Cardiac fibroblast (primary cell): ENCODE results near the gene CDH13.

Experiments
- DNase-seq, 2 donors: peaks; one replicate each; pipeline versions ENCODE4 v3.0.0 to v3.0.0-alpha.2; 2010; ENCODE audit warnings: low read depth in 2 of 2
- H3K4me3 ChIP-seq, 2 donors: replicated peaks in 1 of 2; 1 replicate in 1 of 2; 2 replicates in 1 of 2; pipeline ENCODE4 v1.5.1; 2011; ENCODE audit warnings: low read depth in 2 of 2, low read length in 2 of 2, mild to moderate bottlenecking in 2 of 2, moderate library complexity in 1 of 2
- CTCF ChIP-seq: IDR thresholded peaks from one replicate; pipeline ENCODE4 v1.5.1; 2011; ENCODE audit warnings: low read depth, mild to moderate bottlenecking, low read length, inconsistent platforms

The CDH13 gene

GRCh38 chr16:83619381-83620150, 992.8 kb downstream of the CDH13 start:
- no peak overlapping the region for H3K4me3 ChIP-seq
- TF ChIP-seq CTCF: no peak
- no peak for DNase-seq

GRCh38 chr16:83622010-83622409, 995.2 kb downstream of the CDH13 start:
- no peak for TF ChIP-seq CTCF
- no peak overlapping the region for H3K4me3 ChIP-seq
- DNase-seq: no peak

GRCh38 chr16:83623091-83623730, 996.4 kb downstream of the CDH13 start:
- DNase-seq: no peak
- H3K4me3 ChIP-seq: no peak overlapping the region
- TF ChIP-seq CTCF: no peak

- no peak for TF ChIP-seq CTCF
- H3K4me3 ChIP-seq: no peak overlapping the region
- no peak for DNase-seq
Measured at GRCh38 chr16:83623892-83624291, 997.1 kb downstream of the CDH13 start.

- DNase-seq: no peak
- TF ChIP-seq CTCF: no peak
- no peak overlapping the region for H3K4me3 ChIP-seq
Measured at GRCh38 chr16:83624429-83625120, 997.8 kb downstream of the CDH13 start.

- no peak overlapping the region for H3K4me3 ChIP-seq
- TF ChIP-seq CTCF: no peak
- no peak for DNase-seq
Measured at GRCh38 chr16:83626204-83626603, 999.4 kb downstream of the CDH13 start.
